Neural progenitor cell (in vitro differentiated cells): Measurements from ENCODE around the gene GPNMB. TPM values are rescaled to one million over a fixed set of nuclear protein-coding genes. Genes with fewer than 3 reads are reported as not detected.

ENCODE experiments used
- DNase-seq: peaks from one replicate; pipeline ENCODE4 v3.0.0-alpha.2; 2016; ENCODE audit warnings: low spot score
- H2AFZ ChIP-seq: fragments of 200-600 bp; sonication (generic); replicated peaks from 2 replicates; pipeline ENCODE4 v1.6.1; 2016; ENCODE audit warnings: antibody characterized with exemption
- H3F3A ChIP-seq: fragments of 200-600 bp; sonication (generic); 2 replicates; pipeline ENCODE4 v1.6.1; 2016; ENCODE audit warnings: antibody characterized with exemption, low read depth
- H3K27ac ChIP-seq: fragments of 200-600 bp; sonication (generic); 2 replicates; pipeline ENCODE4 v1.5.1; 2016; ENCODE audit warnings: mild to moderate bottlenecking
- H3K27me3 ChIP-seq: fragments of 200-600 bp; sonication (generic); 2 replicates; pipeline ENCODE4 v1.6.1; 2016; ENCODE audit warnings: mild to moderate bottlenecking, moderate library complexity
- H3K36me3 ChIP-seq: fragments of 200-600 bp; sonication (generic); 2 replicates; pipeline ENCODE4 v1.5.1; 2016
- H3K4me1 ChIP-seq: fragments of 200-600 bp; sonication (generic); 2 replicates; pipeline ENCODE4 v1.6.1; 2016; ENCODE audit warnings: mixed run types
- H3K4me2 ChIP-seq: fragments of 200-600 bp; sonication (generic); 2 replicates; pipeline ENCODE4 v1.6.1; 2016
- H3K4me3 ChIP-seq: fragments of 200-600 bp; sonication (generic); 2 replicates; pipeline ENCODE4 v1.5.1; 2016
- H3K79me2 ChIP-seq: fragments of 200-600 bp; sonication (generic); 2 replicates; pipeline ENCODE4 v1.6.1; 2016; ENCODE audit warnings: low read depth
- H3K9ac ChIP-seq: fragments of 200-600 bp; sonication (generic); 2 replicates; pipeline ENCODE4 v1.6.1; 2016
- H3K9me3 ChIP-seq: fragments of 200-600 bp; sonication (generic); 2 replicates; pipeline ENCODE4 v1.5.1; 2016; ENCODE audit warnings: low read depth
- H4K20me1 ChIP-seq: fragments of 200-600 bp; sonication (generic); 2 replicates; pipeline ENCODE4 v1.6.1; 2016; ENCODE audit warnings: low read depth
- H3K27ac Mint-ChIP-seq: 3 replicates; pipeline ENCODE4 v1.8.0; 2021; ENCODE audit warnings: mixed read lengths
- H3K27me3 Mint-ChIP-seq: 2 replicates; pipeline ENCODE4 v1.8.0; 2022; ENCODE audit warnings: low read depth, mild to moderate bottlenecking, inconsistent platforms, moderate library complexity, mixed read lengths; ENCODE audit not compliant: insufficient read depth
- H3K36me3 Mint-ChIP-seq: 3 replicates; pipeline ENCODE4 v1.8.0; 2021; ENCODE audit warnings: mixed read lengths
- H3K4me1 Mint-ChIP-seq: 3 replicates; pipeline ENCODE4 v1.8.0; 2021; ENCODE audit warnings: mixed read lengths
- H3K4me3 Mint-ChIP-seq: 3 replicates; pipeline ENCODE4 v1.8.0; 2021; ENCODE audit warnings: mild to moderate bottlenecking, moderate library complexity, mixed read lengths
- H3K9me3 Mint-ChIP-seq: 3 replicates; pipeline ENCODE4 v1.8.0; 2020; ENCODE audit warnings: mixed read lengths
- CTCF ChIP-seq: fragments of 200-600 bp; sonication (generic); IDR thresholded peaks from 2 replicates; pipeline ENCODE4 v1.5.1; 2017; ENCODE audit warnings: antibody characterized with exemption, mild to moderate bottlenecking
- EZH2 ChIP-seq: fragments of 200-600 bp; sonication (generic); IDR thresholded peaks from 2 replicates; pipeline ENCODE4 v1.6.1; 2017; ENCODE audit warnings: antibody characterized with exemption, mild to moderate bottlenecking, moderate library complexity
- EZH2phosphoT487 ChIP-seq: fragments of 200-600 bp; sonication (generic); IDR thresholded peaks from 2 replicates; pipeline ENCODE4 v1.6.1; 2017; ENCODE audit warnings: antibody characterized with exemption
- total RNA-seq: library from RNA; depleted of rRNA; stranded (reverse); fragments of >200 nt; gene quantifications from 2 replicates; pipeline ENCODE4 v1.2.3, GENCODE V29; 2015; ENCODE audit warnings: low replicate concordance

The GPNMB gene
- total RNA-seq, 1 donor from 2014 or later = not detected

DNA sequence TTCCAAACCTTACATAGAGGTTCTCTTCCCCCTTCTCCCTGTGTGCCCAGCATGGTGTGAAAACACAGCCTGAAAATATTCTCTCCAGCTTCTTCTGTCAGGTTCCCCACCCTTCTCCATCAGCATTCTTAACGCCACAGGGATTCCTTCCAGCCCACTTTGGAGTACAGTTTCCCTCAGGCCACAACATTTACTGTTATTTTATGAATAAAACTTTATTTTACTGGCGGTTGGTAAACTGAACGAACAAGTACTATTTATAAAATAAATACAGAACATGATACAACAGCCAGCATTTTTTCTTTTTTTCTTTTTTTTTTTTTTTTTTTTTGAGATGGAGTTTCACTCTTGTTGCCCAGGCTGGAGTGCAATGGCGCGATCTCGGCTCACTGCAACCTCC is 31.6 kb upstream of the GPNMB start:
- Mint-ChIP-seq H3K27ac (no peak overlapping the region), H3K4me1 (peaks cover under 1% of the 10 kb centered on the region), H3K4me3 (no peak overlapping the region), H3K9me3 (no peaks in the 10 kb centered on the region), H3K27me3 (peaks cover 2% of the 10 kb centered on the region), H3K36me3 (no peaks in the 10 kb centered on the region)
- Histone ChIP-seq H3K4me3 (no peak overlapping the region), H3K9me3 (no peaks in the 10 kb centered on the region), H3K4me2 (no peak overlapping the region), H3K9ac (no peak overlapping the region), H3K36me3 (no peaks in the 10 kb centered on the region), H2AFZ (no peak overlapping the region), H3K27ac (no peak overlapping the region), H3K27me3 (no peaks in the 10 kb centered on the region), H3K4me1 (no peaks in the 10 kb centered on the region), H4K20me1 (no peaks in the 10 kb centered on the region), H3K79me2 (no peaks in the 10 kb centered on the region), H3F3A (no peaks in the 10 kb centered on the region)
- TF ChIP-seq EZH2 (no peak), CTCF (no peak), EZH2phosphoT487 (no peak)
- DNase-seq = no peak

GRCh38 chr7:23216021-23216420 is 30.6 kb upstream of the GPNMB start:
- DNase-seq = no peak
- H3K9me3 ChIP-seq = no peaks in the 10 kb centered on the region
- TF ChIP-seq EZH2phosphoT487 = no peak
- no peak for TF ChIP-seq EZH2
- TF ChIP-seq CTCF = no peak
- H3K4me2 ChIP-seq = no peak overlapping the region
- no peaks in the 10 kb centered on the region for H3K9me3 Mint-ChIP-seq
- no peak overlapping the region for H3K4me3 ChIP-seq
- H3K79me2 ChIP-seq = no peaks in the 10 kb centered on the region
- H3K27ac Mint-ChIP-seq = no peak overlapping the region
- H3K27me3 Mint-ChIP-seq = peaks cover 2% of the 10 kb centered on the region
- H3F3A ChIP-seq = no peaks in the 10 kb centered on the region
- H3K9ac ChIP-seq = no peak overlapping the region
- H3K27ac ChIP-seq = no peak overlapping the region
- H3K4me3 Mint-ChIP-seq = no peak overlapping the region
- H2AFZ ChIP-seq = no peak overlapping the region
- peaks cover 10% of the 10 kb centered on the region for H3K4me1 ChIP-seq
- no peaks in the 10 kb centered on the region for H3K36me3 ChIP-seq
- no peaks in the 10 kb centered on the region for H3K27me3 ChIP-seq
- H3K4me1 Mint-ChIP-seq = peaks cover 12% of the 10 kb centered on the region
- H4K20me1 ChIP-seq = no peaks in the 10 kb centered on the region
- H3K36me3 Mint-ChIP-seq = no peaks in the 10 kb centered on the region

DNA sequence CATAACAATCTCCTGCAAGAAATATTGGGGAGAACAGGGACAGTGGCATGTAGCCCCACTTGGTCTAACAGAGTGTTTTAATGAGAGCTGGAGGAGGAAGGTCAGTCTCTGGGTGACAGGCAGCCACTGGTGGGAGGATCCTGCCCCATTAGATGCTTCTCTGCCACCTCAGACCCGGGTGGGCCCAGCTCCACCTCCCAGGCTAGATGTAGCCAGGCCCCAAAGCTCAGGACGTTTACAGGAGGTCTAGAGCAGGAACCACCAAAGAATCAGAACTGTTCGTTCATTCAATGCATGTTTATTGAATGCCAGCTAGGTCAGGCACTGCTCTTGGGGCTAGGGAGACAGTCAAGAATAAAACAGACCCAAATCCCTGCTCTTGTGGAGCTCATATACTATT is 28.4 kb upstream of the GPNMB start:
- Mint-ChIP-seq H3K36me3 (no peaks in the 10 kb centered on the region), H3K27ac (no peak overlapping the region), H3K9me3 (no peaks in the 10 kb centered on the region), H3K4me1 (peaks cover 21% of the 10 kb centered on the region), H3K4me3 (no peak overlapping the region), H3K27me3 (peaks cover 2% of the 10 kb centered on the region)
- Histone ChIP-seq H2AFZ (no peak overlapping the region), H3K36me3 (no peaks in the 10 kb centered on the region), H3K27me3 (no peaks in the 10 kb centered on the region), H3K4me3 (no peak overlapping the region), H3K4me2 (no peak overlapping the region), H3K79me2 (no peaks in the 10 kb centered on the region), H3F3A (no peaks in the 10 kb centered on the region), H3K27ac (no peak overlapping the region), H3K9me3 (no peaks in the 10 kb centered on the region), H3K9ac (no peak overlapping the region), H3K4me1 (peaks cover 24% of the 10 kb centered on the region), H4K20me1 (no peaks in the 10 kb centered on the region)
- DNase-seq = no peak
- no peak for TF ChIP-seq CTCF
- no peak for TF ChIP-seq EZH2phosphoT487
- TF ChIP-seq EZH2 = no peak
